Kidney epithelial cell (primary cell): ENCODE results near the gene RGPD8. TPM values are rescaled to one million over a fixed set of nuclear protein-coding genes. Genes with fewer than 3 reads are reported as not detected.

ENCODE experiments used
- DNase-seq: peaks from one replicate; pipeline ENCODE4 v3.0.0-alpha.2; 2010; ENCODE audit warnings: low read depth
- H3K27me3 ChIP-seq: 2 replicates; pipeline ENCODE4 v1.6.0; 2011; ENCODE audit warnings: low read length; ENCODE audit not compliant: control insufficient read depth, insufficient read depth
- H3K36me3 ChIP-seq: 2 replicates; pipeline ENCODE4 v1.5.1; 2011; ENCODE audit warnings: low read length; ENCODE audit not compliant: control insufficient read depth, insufficient read depth
- H3K4me3 ChIP-seq: 2 replicates; pipeline ENCODE4 v1.5.1; 2011; ENCODE audit warnings: low read depth, mild to moderate bottlenecking, control low read depth, low read length
- CTCF ChIP-seq: IDR thresholded peaks from 2 replicates; pipeline ENCODE4 v1.5.1; 2011; ENCODE audit warnings: mild to moderate bottlenecking, moderate library complexity, low read length, control low read depth, inconsistent platforms; ENCODE audit not compliant: insufficient read depth, poor library complexity, severe bottlenecking
- total RNA-seq: library from RNA; depleted of rRNA; stranded (reverse); fragments of >200 nt; gene quantifications from 2 replicates; pipeline ENCODE4 v1.2.3, GENCODE V29; 2015

The RGPD8 gene
- total RNA-seq, 1 donor from 2014 or later: 6.5 TPM

- TF ChIP-seq CTCF: no peak
- no peaks in the 10 kb centered on the region for H3K36me3 ChIP-seq
- DNase-seq: no peak
- no peak overlapping the region for H3K4me3 ChIP-seq
- H3K27me3 ChIP-seq: no peaks in the 10 kb centered on the region
Observed at GRCh38 chr2:112339986-112340385, 93.5 kb downstream of the RGPD8 start.

- no peaks in the 10 kb centered on the region for H3K36me3 ChIP-seq
- DNase-seq: no peak
- no peak for TF ChIP-seq CTCF
- no peak overlapping the region for H3K4me3 ChIP-seq
- no peaks in the 10 kb centered on the region for H3K27me3 ChIP-seq
Observed at GRCh38 chr2:112335600-112335999, 97.8 kb downstream of the RGPD8 start.

- DNase-seq: no peak
- no peaks in the 10 kb centered on the region for H3K36me3 ChIP-seq
- no peak for TF ChIP-seq CTCF
- H3K27me3 ChIP-seq: no peaks in the 10 kb centered on the region
- H3K4me3 ChIP-seq: no peak overlapping the region
Observed at GRCh38 chr2:112332123-112332696, 101.2 kb downstream of the RGPD8 start.

GRCh38 chr2:112322919-112323318 is 110.5 kb downstream of the RGPD8 start:
- no peak for DNase-seq
- no peaks in the 10 kb centered on the region for H3K27me3 ChIP-seq
- H3K36me3 ChIP-seq: no peaks in the 10 kb centered on the region
- TF ChIP-seq CTCF: no peak
- H3K4me3 ChIP-seq: no peak overlapping the region

- no peak for DNase-seq
- no peaks in the 10 kb centered on the region for H3K36me3 ChIP-seq
- no peaks in the 10 kb centered on the region for H3K27me3 ChIP-seq
- no peak overlapping the region for H3K4me3 ChIP-seq
- no peak for TF ChIP-seq CTCF
Observed at GRCh38 chr2:112321375-112322320, 111.8 kb downstream of the RGPD8 start.

Other genes starting within 250 kb of the RGPD8 start
- gene ZC3H8, start 178.6 kb downstream of the RGPD8 start, total RNA-seq: 22.7 and 47.5 TPM in 2 replicates
- 6.6 and 8.4 TPM in 2 replicates for gene ZC3H6, start 158.0 kb downstream of the RGPD8 start, total RNA-seq
- gene TTL, start 48.5 kb upstream of the RGPD8 start, total RNA-seq: 51.3 and 59.3 TPM in 2 replicates
- gene POLR1B, start 108.8 kb upstream of the RGPD8 start, total RNA-seq: 20.8 and 20.9 TPM in 2 replicates
- gene CHCHD5, start 151.0 kb upstream of the RGPD8 start, total RNA-seq: 33.5 and 36.5 TPM in 2 replicates
- gene SLC20A1, start 212.3 kb upstream of the RGPD8 start, total RNA-seq: 101 TPM in 2 replicates